ENCODE measurements around the gene FAM131A.

The FAM131A gene

DNA sequence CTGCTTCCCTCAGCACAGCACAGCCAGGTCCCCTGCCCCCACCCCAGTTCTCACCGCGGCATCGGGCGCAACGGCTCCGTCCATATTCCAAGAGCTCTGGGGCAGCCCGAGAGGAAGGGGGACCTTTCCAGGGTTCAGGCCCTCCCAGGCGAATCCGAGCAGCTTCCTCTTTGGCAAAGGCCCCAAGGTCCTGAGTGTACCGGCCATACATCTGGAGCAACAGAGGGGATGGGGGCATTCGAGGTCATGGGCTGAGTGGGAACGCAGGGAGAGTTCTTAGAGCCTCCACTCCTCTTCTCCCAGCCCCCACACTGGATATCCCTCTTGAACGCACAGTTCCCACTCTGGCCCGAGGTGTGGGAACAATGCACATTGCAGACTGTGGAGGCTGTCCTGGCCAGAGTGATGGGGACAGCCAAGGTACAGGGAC lies 21.5 kb downstream of the FAM131A start:
- no peak for DNase-seq

DNA sequence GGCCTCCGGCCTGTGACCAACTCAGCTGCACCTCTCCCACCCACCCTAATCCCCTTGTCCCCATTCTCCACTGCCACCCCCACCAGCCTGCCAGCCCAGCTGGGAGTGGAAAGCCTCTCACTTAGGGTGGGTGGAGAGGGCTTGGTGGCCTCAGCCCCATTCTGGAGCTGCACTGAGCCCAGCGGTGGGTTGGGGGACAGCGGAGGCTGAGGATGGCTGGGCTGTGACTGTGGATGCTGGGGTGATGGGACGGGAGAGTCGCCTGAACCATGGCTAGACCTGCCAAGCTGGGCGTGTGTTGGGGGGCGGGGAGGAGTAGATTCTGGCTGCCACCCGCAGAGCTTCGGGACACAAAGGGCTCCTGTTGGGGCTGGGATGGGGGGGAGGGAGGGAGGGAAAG lies 22.2 kb downstream of the FAM131A start:
- no peak for DNase-seq

DNA sequence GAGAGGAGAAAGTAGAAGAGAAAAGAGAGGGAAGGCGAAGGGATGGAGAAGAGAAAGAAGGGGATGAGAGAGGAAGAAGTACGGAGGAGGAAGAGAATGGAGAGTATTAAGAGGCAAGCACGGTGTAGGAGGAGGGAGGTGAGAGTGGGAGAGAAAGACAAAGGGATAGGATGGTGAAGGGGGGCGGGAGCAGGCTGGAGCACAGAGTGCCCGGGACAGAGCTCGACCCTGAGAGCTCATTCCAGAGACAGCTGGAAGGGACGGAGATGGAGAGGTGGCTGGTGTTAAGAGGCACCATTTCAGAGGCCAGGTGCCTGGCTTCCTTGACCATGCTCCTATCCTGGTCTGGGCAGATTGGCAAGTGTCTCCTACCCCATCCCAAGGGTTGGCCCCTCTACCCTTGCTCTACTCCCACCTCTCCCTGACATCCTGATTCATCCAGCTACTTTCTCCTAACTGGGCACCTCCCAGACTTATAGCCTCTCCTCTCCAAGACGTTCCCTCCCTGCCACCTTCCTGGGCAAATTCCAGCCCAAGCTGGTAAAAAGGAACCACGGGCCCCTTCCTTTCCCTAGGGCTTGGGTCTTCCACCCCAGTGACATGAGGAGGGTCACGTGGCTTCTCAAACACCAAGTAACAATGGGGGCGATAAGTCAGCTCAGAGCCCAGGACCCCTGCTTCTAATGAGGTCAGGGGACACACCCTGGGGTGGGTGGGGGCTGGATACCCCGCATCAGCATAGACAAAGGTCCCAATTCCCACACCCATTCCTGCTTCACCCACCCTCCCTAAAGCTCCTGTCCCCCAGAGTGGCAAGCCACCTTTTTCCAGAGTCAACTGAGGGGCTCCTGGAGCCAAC lies 22.9 kb downstream of the FAM131A start:
- no peak for DNase-seq

- no peak for DNase-seq
Measured at GRCh38 chr3:184360929-184361531, 23.6 kb downstream of the FAM131A start.

DNA sequence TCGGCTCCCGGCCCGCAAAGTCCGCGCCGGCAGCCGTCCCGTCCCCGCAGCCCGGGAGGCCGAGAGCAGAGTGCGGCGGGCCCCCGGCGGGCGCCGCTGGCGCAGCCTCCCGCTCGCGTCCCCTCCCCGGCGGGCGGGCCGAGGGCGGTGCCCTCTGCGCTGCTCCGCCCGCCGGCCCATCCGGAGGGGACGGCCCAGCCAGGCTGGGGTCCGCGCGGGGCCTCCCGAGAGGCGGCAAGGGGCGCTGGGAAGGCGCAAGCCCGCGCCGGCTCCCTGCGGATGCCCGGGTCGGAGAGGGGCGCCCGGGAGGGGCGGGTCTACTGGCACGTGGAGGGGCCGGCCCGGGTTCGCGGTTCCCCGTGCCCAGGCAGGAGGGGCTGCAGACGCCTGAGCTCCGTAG lies 24.1 kb downstream of the FAM131A start, which contains the start of the genes CLCN2 and POLR2H:
TSS of gene CLCN2 (minus strand) at position 74 of the 400 bp plus-strand sequence. CDS start 126 bp downstream, outside the sequence.
TSS of gene POLR2H (plus strand) at position 179 of the 400 bp plus-strand sequence. CDS start 1,783 bp downstream, outside the sequence.
- DNase-seq, result peak in 1 of 2 experiments; percentile 87

DNA sequence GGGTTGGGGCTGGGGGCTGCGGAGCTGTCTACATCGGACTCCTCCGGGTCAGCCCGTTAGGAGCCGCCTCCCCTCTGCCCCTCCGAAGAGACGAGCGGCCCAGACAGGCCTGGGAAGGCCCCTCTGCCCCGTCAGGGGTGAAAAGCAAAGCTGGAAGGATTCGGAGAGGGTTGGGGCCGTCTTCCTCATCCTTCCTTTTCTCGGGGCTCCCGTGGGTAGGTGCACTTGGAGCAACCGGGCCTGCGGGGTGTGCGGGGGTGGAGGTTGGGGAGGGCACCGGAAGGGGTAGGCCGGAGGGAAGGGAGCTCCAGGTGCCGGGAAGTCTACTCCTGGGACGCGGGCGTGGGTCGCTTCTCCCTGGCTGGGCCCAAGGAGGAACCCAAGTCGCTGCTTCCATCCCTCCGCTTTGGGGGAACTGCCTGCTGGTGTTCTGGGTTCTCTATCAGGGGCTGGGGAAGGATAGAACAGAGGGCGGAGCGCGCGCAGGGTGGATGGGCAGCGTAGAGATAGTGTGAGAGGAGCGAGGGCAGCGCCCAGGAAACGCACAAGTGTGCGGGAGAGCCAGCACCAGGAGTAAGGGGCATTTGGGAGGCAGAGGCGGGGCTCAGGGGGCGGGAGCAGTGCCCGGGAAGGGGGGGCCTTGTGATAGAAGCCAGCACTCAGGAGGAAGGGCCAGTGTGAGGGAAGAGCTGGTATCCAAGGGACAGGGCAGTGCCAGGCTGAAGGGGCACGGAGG lies 24.7 kb downstream of the FAM131A start:
- DNase-seq, result peak; percentile 54 to 79

- DNase-seq, result peak; percentile 97 to 99
Measured at GRCh38 chr3:184362668-184363546, 25.5 kb downstream of the FAM131A start.

GRCh38 chr3:184366619-184367289 lies 29.4 kb downstream of the FAM131A start:
- no peak for DNase-seq

DNA sequence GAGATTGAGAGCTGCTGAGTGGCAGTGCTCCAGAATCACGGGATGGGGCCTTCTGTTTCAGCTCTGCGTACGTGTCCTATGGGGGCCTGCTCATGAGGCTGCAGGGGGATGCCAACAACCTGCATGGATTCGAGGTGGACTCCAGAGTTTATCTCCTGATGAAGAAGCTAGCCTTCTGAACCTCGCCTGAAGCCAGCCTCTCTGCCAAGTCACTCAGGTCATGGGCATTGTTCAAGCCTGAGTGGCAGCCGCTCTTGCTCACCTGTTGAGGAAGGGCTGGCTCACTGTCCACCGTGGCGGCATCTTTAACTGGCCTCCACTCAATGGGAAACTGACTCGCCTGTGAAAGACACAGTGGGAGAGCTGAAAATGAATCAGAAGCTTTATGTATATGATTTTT lies 30.7 kb downstream of the FAM131A start:
- DNase-seq, result no peak

- DNase-seq, result peak in 1 of 2 experiments; percentile 74
Measured at GRCh38 chr3:184368586-184369183, 31.3 kb downstream of the FAM131A start.

- peak; percentile 69 to 89 for DNase-seq
Measured at GRCh38 chr3:184371570-184372018, 34.2 kb downstream of the FAM131A start.

DNA sequence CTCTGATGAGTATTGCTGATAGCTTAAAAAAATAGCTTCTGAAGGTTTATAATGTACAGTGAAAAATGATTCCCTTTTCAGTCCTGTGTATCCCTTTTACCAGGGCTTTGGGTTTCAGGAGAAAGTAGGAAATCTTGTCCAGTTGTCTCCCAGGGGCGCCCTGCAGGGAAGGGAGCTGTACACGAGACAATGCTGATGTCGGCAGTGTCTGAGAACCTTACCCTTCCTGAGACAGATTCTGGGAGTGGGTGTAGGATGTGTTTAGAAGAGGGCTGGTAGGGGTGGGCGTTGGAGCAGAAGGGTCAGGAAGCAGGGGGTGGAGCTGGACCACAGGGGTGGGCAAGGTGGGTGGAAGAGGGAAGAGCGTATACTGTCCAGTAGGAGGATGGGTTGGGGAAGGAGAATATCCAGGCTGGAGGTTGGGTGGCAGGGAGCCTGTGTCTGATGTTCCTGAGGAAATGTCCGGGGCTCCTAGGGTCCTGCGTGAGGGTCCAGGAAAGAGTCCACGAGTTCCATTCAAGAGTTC lies 35.0 kb downstream of the FAM131A start:
- DNase-seq, result no peak

GRCh38 chr3:184372911-184373310 lies 35.5 kb downstream of the FAM131A start:
- no peak for DNase-seq

GRCh38 chr3:184373422-184373821 lies 36.0 kb downstream of the FAM131A start:
- DNase-seq, result no peak

GRCh38 chr3:184375747-184376461 lies 38.5 kb downstream of the FAM131A start:
- no peak for DNase-seq

DNA sequence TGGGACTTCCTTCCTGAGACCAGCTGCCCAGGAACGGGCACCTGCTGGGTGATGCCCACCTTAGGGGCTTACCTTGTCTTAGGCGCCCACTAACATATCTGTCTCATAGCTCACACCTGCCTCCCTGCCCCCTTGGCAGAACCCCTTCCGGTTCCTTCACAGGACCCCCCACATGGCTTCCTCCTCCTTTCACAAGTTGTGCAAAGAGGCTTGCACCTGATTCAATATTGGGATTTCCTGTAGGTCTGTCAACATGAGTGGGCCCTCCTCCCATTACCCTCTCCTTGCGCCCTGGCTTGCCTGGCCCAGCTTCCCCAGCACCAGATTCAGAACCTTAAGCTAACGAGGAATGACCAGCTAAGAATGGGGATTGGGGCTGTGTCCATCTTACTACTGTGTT lies 40.0 kb downstream of the FAM131A start:
- DNase-seq, result no peak

DNA sequence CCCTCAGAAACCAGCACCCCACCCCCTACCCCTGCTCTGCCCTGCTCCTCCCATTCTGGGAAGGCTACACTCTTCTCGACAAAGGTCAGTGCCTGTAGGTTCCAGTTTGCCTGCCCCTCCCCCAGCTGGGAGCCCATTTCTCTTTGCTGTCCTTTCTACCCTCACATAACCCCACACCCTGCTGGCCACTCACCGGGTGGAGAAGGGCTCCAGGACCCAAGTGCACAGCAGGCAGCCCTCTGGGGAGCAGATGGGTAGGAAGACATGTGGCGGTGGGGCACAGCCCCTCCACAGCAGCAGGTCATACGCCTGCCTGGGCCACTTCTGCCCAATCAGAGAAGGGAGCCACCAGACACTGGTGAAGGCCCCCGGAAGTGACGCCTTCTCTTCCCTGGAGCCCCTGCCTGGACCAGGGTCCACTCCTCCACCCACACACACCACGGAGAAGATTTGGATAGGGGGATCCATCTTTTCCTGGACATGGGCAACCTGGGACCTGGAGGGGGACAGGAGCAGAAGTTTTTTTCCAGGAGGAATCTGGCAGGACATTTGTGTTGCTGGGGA lies 40.6 kb downstream of the FAM131A start, which contains the start of gene THPO:
TSS of gene THPO (minus strand) at position 326 of the 564 bp plus-strand sequence. CDS start 1,948 bp downstream, outside the sequence.
- DNase-seq, result no peak

DNA sequence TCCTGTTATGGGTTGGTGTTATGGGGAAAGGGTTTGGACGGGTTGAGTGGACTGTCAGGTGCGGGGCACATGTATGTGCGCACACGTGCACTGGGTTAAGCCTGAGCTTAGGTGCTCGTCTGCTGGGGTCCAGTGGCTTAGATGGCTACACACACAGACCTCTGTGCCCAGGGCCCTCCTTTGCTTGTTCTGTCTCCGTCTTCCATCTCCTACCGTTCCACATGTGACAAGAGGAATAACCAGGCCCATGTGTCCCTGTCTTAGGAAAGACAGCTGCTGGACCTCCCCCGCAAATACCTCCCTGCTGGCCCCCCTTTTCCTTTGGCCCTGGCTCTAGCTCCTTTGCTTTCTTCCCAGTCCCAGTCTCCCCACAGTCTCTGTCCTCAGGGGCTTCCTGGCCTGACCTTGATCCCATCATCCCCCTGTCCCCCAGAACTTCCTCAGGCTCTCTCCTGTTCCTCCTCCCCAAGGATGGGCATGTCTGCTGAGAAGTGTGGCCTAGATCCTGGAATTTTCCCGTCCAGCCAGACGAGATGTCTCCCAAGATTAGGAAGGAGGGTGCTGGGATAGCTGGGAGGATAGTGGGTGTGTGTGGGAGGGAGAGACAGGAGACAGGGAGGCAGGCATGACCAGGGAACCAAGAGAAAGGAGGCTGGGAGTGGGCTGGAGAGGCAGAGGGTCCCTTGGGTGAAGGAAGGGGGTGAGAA lies 41.4 kb downstream of the FAM131A start:
- DNase-seq, result no peak
